Upper lobe of left lung (tissue), 4 donors: ENCODE data around the gene ARHGAP31.

Experiments
- CTCF ChIP-seq, 6 experiments: fragments of 450-650 bp in 4 of 6; fragments of 200-600 bp in 2 of 6; sonication (generic) in 2 of 6; IDR thresholded peaks; one replicate each; pipeline ENCODE4 v1.5.1; 2016 to 2019; ENCODE audit warnings: antibody characterized with exemption in 6 of 6
- POLR2A ChIP-seq, 4 donors: fragments of 450-650 bp; IDR thresholded peaks; one replicate each; pipeline ENCODE4 v1.5.1; 2016 to 2017; ENCODE audit warnings: antibody characterized with exemption in 4 of 4, mild to moderate bottlenecking in 2 of 4

- TF ChIP-seq POLR2A (IDR thresholded peaks at IDR 0.05) (no peak), CTCF (IDR thresholded peaks at IDR 0.05) (no peak)
These were observed 33.1 kb upstream of the ARHGAP31 start for GRCh38 chr3:119261055-119261454.
